Ovary (tissue), 9 donors: Measurements from ENCODE around the gene DESI2. TPM values are rescaled to one million over a fixed set of nuclear protein-coding genes. Genes with fewer than 3 reads are reported as not detected.

Experiments
- DNase-seq, 5 donors: peaks; one replicate each; pipeline ENCODE4 v3.0.0-alpha.2; 2019 to 2020
- H3K27ac ChIP-seq, 2 donors: fragments of 200-600 bp; one replicate each; pipeline versions ENCODE4 v1.5.1 to v1.8.0; 2019 to 2022
- H3K27me3 ChIP-seq: fragments of 200-600 bp; one replicate; pipeline ENCODE4 v1.8.0; 2022
- H3K36me3 ChIP-seq: fragments of 200-600 bp; sonication (generic); one replicate; pipeline ENCODE4 v1.5.1; 2019
- H3K4me1 ChIP-seq: one replicate; pipeline ENCODE4 v1.8.1; 2013; ENCODE audit warnings: mild to moderate bottlenecking, moderate library complexity; ENCODE audit not compliant: insufficient read depth
- H3K4me3 ChIP-seq: fragments of 200-600 bp; sonication (generic); one replicate; pipeline ENCODE4 v1.5.1; 2017
- H3K9me3 ChIP-seq, 2 donors: fragments of 200-600 bp in 1 of 2; sonication (generic) in 1 of 2; one replicate each; pipeline versions ENCODE4 v1.5.1 to v1.8.1; 2013 to 2019; ENCODE audit warnings: mild to moderate bottlenecking in 1 of 2, moderate library complexity in 1 of 2
- EP300 ChIP-seq: sonication (generic); formaldehyde crosslinking; IDR thresholded peaks from one replicate; pipeline ENCODE4 v1.6.1; 2017; ENCODE audit warnings: antibody characterized with exemption
- POLR2A ChIP-seq: fragments of 450-650 bp; IDR thresholded peaks from one replicate; pipeline ENCODE4 v1.6.1; 2017; ENCODE audit warnings: antibody characterized with exemption, mild to moderate bottlenecking, moderate library complexity
- WGBS, 3 donors: extraction: QIAGEN DNeasy Blood & Tissue Kit in 1 of 3; methylation state at CpG; one replicate each; pipeline versions ENCODE4 v1.1.5 to v1.1.7; 2013 to 2017; 5-methylcytosine and 5-hydroxymethylcytosine counted together
- intact Hi-C, 4 donors: fragments of 100-400 bp; cut with DNase I; formaldehyde crosslinking; loops; one replicate each; pipeline versions ENCODE4 v1.11.0 to v1.15.1; 2022 to 2023
- polyA plus RNA-seq, 2 donors: library from polyadenylated mRNA; stranded (reverse); fragments of 200-250 nt in 1 of 2; fragments of 350-450 nt in 1 of 2; fragmentation: Illumina TruSeq in 1 of 2; extraction: RNeasy Lipid Tissue Mini Kit (QIAGEN cat#74804) in 1 of 2; gene quantifications; one replicate each; pipeline ENCODE4 v1.2.3, GENCODE V29; 2013 to 2014
- total RNA-seq, 7 donors: library from RNA; depleted of rRNA in 2 of 7; stranded (reverse); fragments of >200 nt in 2 of 7; fragmentation: NEBNext Ultra II Directional in 3 of 7; extraction: Animal tissue kit (Norgen Biotek cat#: 25700) in 3 of 7; gene quantifications; one replicate each; pipeline versions ENCODE4 v1.1.0 to v1.2.4, GENCODE V29; 2016 to 2023
- TF ChIP-seq, protein P1 (sequence below), 3 donors: fragments of 450-650 bp in 2 of 3; fragments of 200-600 bp in 1 of 3; IDR thresholded peaks; one replicate each; pipeline versions ENCODE4 v1.5.1 to v1.8.0; 2016 to 2022; ENCODE audit warnings: antibody characterized with exemption in 3 of 3, mild to moderate bottlenecking in 1 of 3
- donor health status: DM: no; HTN: no; CAD: no; lungs with moderate emphysema.
- donor health status: DM: no; HTN: no; CAD: no.
- donor health status: Bipolar disorder and iron deficiency.
- donor health status: DM: yes; HTN: yes; CAD: no.
- donor health status: DM: no; HTN: no; CAD: no.
- donor health status: DM: yes; HTN: yes; CAD: no.

Gene DESI2
- total and polyA plus RNA-seq, 9 donors = 12.5 to 33.4 (median 23.4) TPM

DNA sequence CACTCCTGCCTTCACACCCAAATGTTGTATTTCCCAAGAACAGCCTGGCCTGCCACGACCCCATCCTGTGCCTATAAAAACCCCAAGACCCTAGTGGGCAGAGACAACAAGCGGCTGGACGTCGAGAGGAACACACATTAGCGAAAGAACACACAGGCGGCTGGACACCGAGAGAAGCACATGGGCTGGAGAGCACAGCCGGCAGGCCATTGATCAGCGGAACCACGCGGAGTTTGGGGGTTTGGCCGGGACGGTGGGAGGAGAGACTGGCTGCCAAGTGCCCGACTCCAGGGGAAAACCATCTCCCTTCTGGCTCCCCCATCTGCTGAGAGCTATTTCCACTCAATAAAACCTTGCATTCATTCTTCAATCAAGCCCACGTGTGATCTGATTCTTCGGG lies 10.4 kb upstream of the DESI2 start:
- Histone ChIP-seq H3K27me3 (no peaks in the 10 kb centered on the region), H3K36me3 (no peaks in the 10 kb centered on the region), H3K4me3 (no peak overlapping the region), H3K4me1 (no peaks in the 10 kb centered on the region), H3K27ac (no peak overlapping the region), H3K9me3 (no peaks in the 10 kb centered on the region)
- TF ChIP-seq POLR2A (no peak), EP300 (no peak)
- TF ChIP-seq, protein P1, sequence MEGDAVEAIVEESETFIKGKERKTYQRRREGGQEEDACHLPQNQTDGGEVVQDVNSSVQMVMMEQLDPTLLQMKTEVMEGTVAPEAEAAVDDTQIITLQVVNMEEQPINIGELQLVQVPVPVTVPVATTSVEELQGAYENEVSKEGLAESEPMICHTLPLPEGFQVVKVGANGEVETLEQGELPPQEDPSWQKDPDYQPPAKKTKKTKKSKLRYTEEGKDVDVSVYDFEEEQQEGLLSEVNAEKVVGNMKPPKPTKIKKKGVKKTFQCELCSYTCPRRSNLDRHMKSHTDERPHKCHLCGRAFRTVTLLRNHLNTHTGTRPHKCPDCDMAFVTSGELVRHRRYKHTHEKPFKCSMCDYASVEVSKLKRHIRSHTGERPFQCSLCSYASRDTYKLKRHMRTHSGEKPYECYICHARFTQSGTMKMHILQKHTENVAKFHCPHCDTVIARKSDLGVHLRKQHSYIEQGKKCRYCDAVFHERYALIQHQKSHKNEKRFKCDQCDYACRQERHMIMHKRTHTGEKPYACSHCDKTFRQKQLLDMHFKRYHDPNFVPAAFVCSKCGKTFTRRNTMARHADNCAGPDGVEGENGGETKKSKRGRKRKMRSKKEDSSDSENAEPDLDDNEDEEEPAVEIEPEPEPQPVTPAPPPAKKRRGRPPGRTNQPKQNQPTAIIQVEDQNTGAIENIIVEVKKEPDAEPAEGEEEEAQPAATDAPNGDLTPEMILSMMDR (IDR thresholded peaks at IDR 0.05) = no peak
- DNase-seq = no peak
- intact Hi-C loops = no loop called here
- 78 to 85% (median 82%) methylated on average over 16 of the region's 16 CpGs for WGBS, 3 donors

DNA sequence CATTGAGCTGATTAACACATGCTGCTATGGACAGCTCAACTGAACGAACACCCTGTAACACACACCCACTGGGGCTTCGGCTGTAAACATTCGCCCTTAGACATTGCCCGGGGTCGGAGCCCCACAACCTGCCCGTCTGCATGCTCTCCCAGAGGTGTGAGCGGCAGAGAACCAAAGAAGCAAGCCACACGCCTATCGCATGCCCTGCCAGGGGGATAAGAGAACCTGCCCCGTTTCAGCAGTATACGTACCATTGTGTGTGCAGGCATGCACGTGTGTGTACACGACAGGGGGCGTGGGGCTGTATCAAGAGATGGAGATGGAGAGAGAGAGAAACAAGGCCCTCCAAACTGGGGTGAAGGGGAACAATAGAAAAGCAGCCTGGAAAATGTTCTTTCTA lies 9.9 kb upstream of the DESI2 start:
- intact Hi-C loops = no loop called here
- H3K4me3 ChIP-seq = no peak overlapping the region
- TF ChIP-seq, protein P1 (IDR thresholded peaks at IDR 0.05) = no peak
- TF ChIP-seq EP300 (no peak), POLR2A (no peak)
- WGBS, 3 donors = 93 to 96% (median 95%) methylated on average over 14 of the region's 14 CpGs
- no peak overlapping the region for H3K27ac ChIP-seq
- no peaks in the 10 kb centered on the region for H3K9me3 ChIP-seq
- no peak for DNase-seq
- no peaks in the 10 kb centered on the region for H3K27me3 ChIP-seq
- no peaks in the 10 kb centered on the region for H3K36me3 ChIP-seq
- no peaks in the 10 kb centered on the region for H3K4me1 ChIP-seq

DNA sequence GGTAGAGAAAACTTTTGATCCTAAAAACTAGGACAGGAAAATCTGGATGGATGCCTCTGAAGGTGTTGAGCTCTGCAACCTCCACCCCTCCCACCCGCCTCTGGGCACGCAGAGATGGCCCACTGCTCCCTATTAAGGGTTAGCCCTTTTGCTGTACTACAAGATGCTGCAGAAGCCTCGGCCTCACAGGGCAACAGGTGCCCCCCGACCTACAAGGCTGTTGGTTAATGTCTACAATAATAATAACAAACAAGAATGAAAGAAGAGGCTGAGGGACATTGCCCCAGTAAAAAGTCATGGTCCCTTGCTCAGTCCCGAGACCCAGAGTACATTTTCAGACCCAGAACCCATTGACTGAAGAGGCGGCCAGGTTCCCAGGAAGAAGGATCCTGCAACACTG lies 7.5 kb upstream of the DESI2 start:
- H3K4me3 ChIP-seq = no peak overlapping the region
- intact Hi-C loops = no loop called here
- no peaks in the 10 kb centered on the region for H3K27me3 ChIP-seq
- 74 to 78% (median 76%) methylated on average over 6 of the region's 6 CpGs for WGBS, 3 donors
- H3K4me1 ChIP-seq = no peaks in the 10 kb centered on the region
- no peaks in the 10 kb centered on the region for H3K36me3 ChIP-seq
- DNase-seq = no peak
- no peaks in the 10 kb centered on the region for H3K9me3 ChIP-seq
- no peak overlapping the region for H3K27ac ChIP-seq
- TF ChIP-seq, protein P1 (IDR thresholded peaks at IDR 0.05) = no peak
- TF ChIP-seq POLR2A = no peak
- TF ChIP-seq EP300 = no peak

DNA sequence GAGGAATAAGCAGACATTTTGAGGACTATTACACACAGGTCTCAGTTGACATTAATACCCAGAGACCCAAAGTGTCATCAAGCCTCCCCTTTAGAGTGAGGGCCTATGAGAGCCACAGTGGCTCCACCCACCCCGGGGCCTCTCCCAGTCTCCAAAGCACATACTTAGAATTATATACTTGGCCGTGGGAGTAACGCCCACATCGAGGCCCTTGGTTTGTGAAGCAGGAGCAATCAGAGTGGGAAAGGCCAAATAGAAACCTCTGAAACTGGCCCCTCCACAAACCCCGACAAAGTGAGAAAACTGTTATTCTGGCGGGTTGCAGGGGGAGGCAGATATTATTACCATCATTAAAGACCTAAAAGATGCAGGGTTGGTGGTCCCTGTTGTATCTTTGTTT lies 7.0 kb upstream of the DESI2 start:
- H3K9me3 ChIP-seq = no peaks in the 10 kb centered on the region
- no peak overlapping the region for H3K27ac ChIP-seq
- H3K27me3 ChIP-seq = no peaks in the 10 kb centered on the region
- no peak for DNase-seq
- no peaks in the 10 kb centered on the region for H3K4me1 ChIP-seq
- TF ChIP-seq, protein P1 (IDR thresholded peaks at IDR 0.05) = no peak
- TF ChIP-seq POLR2A (no peak), EP300 (no peak)
- no peaks in the 10 kb centered on the region for H3K36me3 ChIP-seq
- intact Hi-C loops = no loop called here
- WGBS, 3 donors = 57 to 60% (median 59%) methylated on average over 6 of the region's 6 CpGs
- H3K4me3 ChIP-seq = no peak overlapping the region

DNA sequence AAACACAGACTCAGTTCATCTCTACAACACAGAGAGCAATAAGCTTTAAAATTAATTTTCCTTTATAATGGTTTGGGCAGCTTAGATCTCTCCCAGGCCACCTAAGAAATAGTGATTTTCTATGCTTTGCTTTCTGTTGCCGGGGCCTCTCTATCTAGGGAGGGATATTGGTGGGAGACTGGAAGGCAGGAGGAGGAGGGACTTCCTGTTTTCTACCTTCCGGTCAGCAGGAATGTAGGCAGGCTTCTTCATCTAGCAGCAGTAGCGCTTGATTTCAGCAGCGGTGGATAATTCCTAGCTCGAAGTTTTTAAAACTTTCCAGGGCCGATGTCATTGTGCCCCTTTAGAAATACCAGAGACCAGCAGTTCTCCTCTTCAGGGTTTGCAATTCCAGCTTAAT lies 5.1 kb upstream of the DESI2 start:
- no peaks in the 10 kb centered on the region for H3K27me3 ChIP-seq
- WGBS, 3 donors = 68 to 70% (median 70%) methylated on average over 6 of the region's 6 CpGs
- DNase-seq = no peak
- intact Hi-C loops = no loop called here
- no peaks in the 10 kb centered on the region for H3K36me3 ChIP-seq
- H3K27ac ChIP-seq = no peak overlapping the region
- TF ChIP-seq EP300 (no peak), POLR2A (no peak)
- no peaks in the 10 kb centered on the region for H3K4me1 ChIP-seq
- no peaks in the 10 kb centered on the region for H3K9me3 ChIP-seq
- no peak overlapping the region for H3K4me3 ChIP-seq
